AG04450 (cell line): Measurements from ENCODE around the gene SCUBE2. TPM values are rescaled to one million over a fixed set of nuclear protein-coding genes. Genes with fewer than 3 reads are reported as not detected.
A peak's percentile ranks its signal among the peaks of the same experiment; 100 is the strongest.

Source experiments
- CTCF ChIA-PET: fragments of 300-600, 350-600 bp; formaldehyde crosslinking; extraction: SDS; loops from one replicate; lab custom pipeline; 2022; ENCODE audit warnings: antibody characterized with exemption, inconsistent platforms; lab: Charles Lee
- POLR2A ChIA-PET: fragments of 350-600 bp; formaldehyde crosslinking; extraction: SDS; loops from one replicate; lab custom pipeline; 2021; ENCODE audit warnings: antibody characterized with exemption, inconsistent platforms; lab: Yijun Ruan, JAX
- DNase-seq: peaks from one replicate; pipeline ENCODE4 v3.0.0-alpha.2; 2011; ENCODE audit warnings: low read depth, low spot score
- H3K27ac ChIP-seq: one replicate; pipeline ENCODE4 v1.5.1; 2012; ENCODE audit warnings: low read depth, low read length, control low read depth
- H3K27me3 ChIP-seq: one replicate; pipeline ENCODE4 v1.6.0; 2012; ENCODE audit warnings: low read length; ENCODE audit not compliant: control insufficient read depth, insufficient read depth
- H3K4me3 ChIP-seq: 2 replicates; pipeline ENCODE4 v1.5.1; 2011; ENCODE audit warnings: mild to moderate bottlenecking, low read depth, low read length, control low read depth
- H3K9me3 ChIP-seq: 2 replicates; pipeline ENCODE4 v1.5.1; 2012; ENCODE audit warnings: low read length; ENCODE audit not compliant: control insufficient read depth, insufficient read depth
- polyA plus RNA-seq: library from polyadenylated mRNA; depleted of rRNA; stranded (reverse); fragments of >200 nt; gene quantifications from 2 replicates; pipeline ENCODE4 v1.2.3, GENCODE V29; 2011
- TF ChIP-seq, protein P1 (sequence below): IDR thresholded peaks from 2 replicates; pipeline ENCODE4 v1.5.1; 2011; ENCODE audit warnings: low read depth, low read length, control low read depth, inconsistent platforms

The SCUBE2 gene
- polyA plus RNA-seq, 1 experiment, result 1.3 TPM

- H3K4me3 ChIP-seq, result no peak overlapping the region
- no peaks in the 10 kb centered on the region; the same call in 1 of the 2 replicates for H3K9me3 ChIP-seq
- no peak for DNase-seq
- ChIA-PET CTCF (no interaction called here), POLR2A (interaction anchor here (0.7 kb wide), 1 partner anchor 106 kb away, joined by 3 read pairs; no protein-coding TSS in a partner anchor)
- TF ChIP-seq, protein P1, sequence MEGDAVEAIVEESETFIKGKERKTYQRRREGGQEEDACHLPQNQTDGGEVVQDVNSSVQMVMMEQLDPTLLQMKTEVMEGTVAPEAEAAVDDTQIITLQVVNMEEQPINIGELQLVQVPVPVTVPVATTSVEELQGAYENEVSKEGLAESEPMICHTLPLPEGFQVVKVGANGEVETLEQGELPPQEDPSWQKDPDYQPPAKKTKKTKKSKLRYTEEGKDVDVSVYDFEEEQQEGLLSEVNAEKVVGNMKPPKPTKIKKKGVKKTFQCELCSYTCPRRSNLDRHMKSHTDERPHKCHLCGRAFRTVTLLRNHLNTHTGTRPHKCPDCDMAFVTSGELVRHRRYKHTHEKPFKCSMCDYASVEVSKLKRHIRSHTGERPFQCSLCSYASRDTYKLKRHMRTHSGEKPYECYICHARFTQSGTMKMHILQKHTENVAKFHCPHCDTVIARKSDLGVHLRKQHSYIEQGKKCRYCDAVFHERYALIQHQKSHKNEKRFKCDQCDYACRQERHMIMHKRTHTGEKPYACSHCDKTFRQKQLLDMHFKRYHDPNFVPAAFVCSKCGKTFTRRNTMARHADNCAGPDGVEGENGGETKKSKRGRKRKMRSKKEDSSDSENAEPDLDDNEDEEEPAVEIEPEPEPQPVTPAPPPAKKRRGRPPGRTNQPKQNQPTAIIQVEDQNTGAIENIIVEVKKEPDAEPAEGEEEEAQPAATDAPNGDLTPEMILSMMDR, result no peak
- H3K27me3 ChIP-seq, result peaks cover 2% of the 10 kb centered on the region
- no peak overlapping the region for H3K27ac ChIP-seq
Measured at GRCh38 chr11:9065607-9066432, 25.6 kb downstream of the SCUBE2 start.

DNA sequence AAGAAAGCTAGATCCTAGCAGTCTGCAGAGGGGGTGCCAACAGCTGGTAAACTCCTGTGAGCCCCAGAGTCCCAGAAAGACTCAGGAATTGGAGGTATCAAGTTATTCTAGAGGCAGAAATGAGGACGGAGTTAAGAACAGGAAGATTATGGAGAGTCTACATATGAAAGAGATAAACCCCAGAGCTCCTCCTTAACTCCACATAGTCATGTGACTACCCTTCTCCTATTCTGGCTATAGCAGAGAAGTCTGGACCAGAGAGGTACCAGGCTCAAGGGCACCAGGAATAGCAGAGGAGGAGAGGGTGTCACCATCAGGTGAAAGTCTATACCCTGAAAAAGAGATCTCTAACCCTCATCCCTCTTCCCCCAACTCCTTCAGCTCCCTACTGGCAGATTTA is 29.6 kb downstream of the SCUBE2 start:
- POLR2A ChIA-PET, result interaction anchor here (0.5 kb wide), 1 partner anchor 24 kb away, joined by 4 read pairs; no protein-coding TSS in a partner anchor
- CTCF ChIA-PET, result interaction anchor here (0.6 to 2.0 kb wide), 6 partner anchors 14 to 478 kb away, joined by 3 to 5 read pairs (median 4); no protein-coding TSS in a partner anchor

DNA sequence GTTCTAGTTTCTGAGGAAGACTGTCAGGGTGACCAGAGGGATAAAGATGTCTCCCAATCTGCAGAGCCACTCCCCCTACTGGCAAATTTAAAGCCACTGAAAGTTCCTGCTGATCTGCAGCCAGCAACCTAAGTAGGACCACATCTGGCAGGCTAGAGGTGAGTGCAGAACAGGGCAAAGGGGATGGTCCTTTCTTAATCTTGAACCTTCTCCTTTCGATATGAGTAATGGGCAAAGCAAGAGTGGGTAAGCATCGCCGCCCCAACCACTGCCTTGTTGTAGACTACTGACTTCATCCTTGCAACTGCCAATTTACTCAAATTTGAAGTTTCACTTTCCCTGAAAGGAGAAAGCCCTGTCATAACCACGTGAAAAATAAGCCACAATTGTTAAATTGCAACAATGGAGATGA is 30.7 kb downstream of the SCUBE2 start:
- DNase-seq, result no peak
- TF ChIP-seq, protein P1, result 0 out of 2 replicates have a peak, but pooled peaks have one; percentile 21
- H3K27ac ChIP-seq, result no peak overlapping the region
- CTCF ChIA-PET, result interaction anchor here (1.0 to 2.0 kb wide), 3 partner anchors 15 to 45 kb away, joined by 4 to 5 read pairs (median 4); no protein-coding TSS in a partner anchor
- peaks cover 2% of the 10 kb centered on the region for H3K27me3 ChIP-seq
- no peak overlapping the region for H3K4me3 ChIP-seq
- POLR2A ChIA-PET, result no interaction called here
- no peaks in the 10 kb centered on the region for H3K9me3 ChIP-seq

More for the DNA sequence above, 29.6 kb downstream of the SCUBE2 start:
- TF ChIP-seq, protein P1, result no peak
- no peak overlapping the region for H3K4me3 ChIP-seq
- no peaks in the 10 kb centered on the region for H3K9me3 ChIP-seq
- no peak overlapping the region for H3K27ac ChIP-seq
- no peak for DNase-seq
- peaks cover 2% of the 10 kb centered on the region for H3K27me3 ChIP-seq

DNA sequence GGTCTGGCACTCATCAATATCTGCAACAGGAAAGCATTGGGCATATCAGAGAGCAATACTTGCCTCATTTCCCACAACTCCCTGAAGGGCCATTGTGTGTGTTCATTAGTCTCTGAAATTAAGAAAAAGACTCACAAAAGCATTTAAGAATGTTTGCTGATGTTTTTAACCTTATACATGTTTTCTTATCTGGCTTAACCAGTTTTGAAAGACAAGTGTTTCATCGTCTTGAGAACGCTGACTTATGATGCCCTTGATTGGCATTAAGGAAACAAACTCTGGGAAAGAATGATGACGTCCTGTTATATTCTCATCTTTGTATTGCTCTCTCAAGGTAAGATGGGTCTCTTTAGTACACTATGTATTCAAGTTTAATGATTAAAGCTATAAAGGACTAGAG is 32.0 kb downstream of the SCUBE2 start:
- ChIA-PET POLR2A (no interaction called here), CTCF (interaction anchor here (0.5 kb wide), 1 partner anchor 77 kb away, joined by 4 read pairs; no protein-coding TSS in a partner anchor)
- Histone ChIP-seq H3K27ac (no peak overlapping the region), H3K9me3 (no peaks in the 10 kb centered on the region), H3K4me3 (no peak overlapping the region), H3K27me3 (peaks cover 2% of the 10 kb centered on the region)
- TF ChIP-seq, protein P1, result no peak
- DNase-seq, result no peak

GRCh38 chr11:9057888-9058287 is 33.5 kb downstream of the SCUBE2 start:
- H3K9me3 ChIP-seq, result no peaks in the 10 kb centered on the region
- POLR2A ChIA-PET, result no interaction called here
- DNase-seq, result no peak
- H3K4me3 ChIP-seq, result no peak overlapping the region
- no peak overlapping the region for H3K27ac ChIP-seq
- peaks cover 2% of the 10 kb centered on the region for H3K27me3 ChIP-seq
- CTCF ChIA-PET, result no interaction called here
- TF ChIP-seq, protein P1, result no peak
